Ascending aorta (tissue), 2 donors: ENCODE data around the gene MRRF. TPM values are rescaled to one million over a fixed set of nuclear protein-coding genes. Genes with fewer than 3 reads are reported as not detected.
A peak's percentile ranks its signal among the peaks of the same experiment; 100 is the strongest.

Source experiments
- DNase-seq, 2 donors: peaks; one replicate each; pipeline ENCODE4 v3.0.0-alpha.2; 2019; ENCODE audit warnings: low spot score in 2 of 2
- H3K27ac ChIP-seq, 2 donors: fragments of 200-600 bp; sonication (generic); one replicate each; pipeline ENCODE4 v1.5.1; 2016 to 2017; ENCODE audit warnings: mild to moderate bottlenecking in 1 of 2
- H3K27me3 ChIP-seq: fragments of 200-600 bp; sonication (generic); one replicate; pipeline ENCODE4 v1.5.1; 2017
- H3K36me3 ChIP-seq, 2 donors: fragments of 200-600 bp; sonication (generic); one replicate each; pipeline ENCODE4 v1.5.1; 2016
- H3K4me1 ChIP-seq, 2 donors: fragments of 200-600 bp; sonication (generic); one replicate each; pipeline ENCODE4 v1.5.1; 2016 to 2017; ENCODE audit warnings: mild to moderate bottlenecking in 1 of 2
- H3K4me3 ChIP-seq, 2 donors: fragments of 200-600 bp; sonication (generic); one replicate each; pipeline ENCODE4 v1.5.1; 2016 to 2017; ENCODE audit warnings: mild to moderate bottlenecking in 1 of 2
- H3K9me3 ChIP-seq, 2 donors: fragments of 200-600 bp; sonication (generic); one replicate each; pipeline ENCODE4 v1.5.1; 2016
- intact Hi-C: fragments of 100-400 bp; cut with DNase I; formaldehyde crosslinking; loops from one replicate; pipeline ENCODE4 v1.15.1; 2023
- total RNA-seq: library from RNA; depleted of rRNA; stranded (reverse); fragments of >200 nt; gene quantifications from one replicate; pipeline ENCODE4 v1.1.0, GENCODE V29; 2016
- TF ChIP-seq, protein P1 (sequence below), 3 experiments: fragments of 200-600 bp in 2 of 3; fragments of 450-650 bp in 1 of 3; sonication (generic) in 2 of 3; IDR thresholded peaks; one replicate each; pipeline ENCODE4 v1.5.1; 2016 to 2019; ENCODE audit warnings: antibody characterized with exemption in 3 of 3, mild to moderate bottlenecking in 1 of 3, moderate library complexity in 1 of 3

MRRF gene
- total RNA-seq, 1 donor from 2014 or later = 16.1 TPM

DNA sequence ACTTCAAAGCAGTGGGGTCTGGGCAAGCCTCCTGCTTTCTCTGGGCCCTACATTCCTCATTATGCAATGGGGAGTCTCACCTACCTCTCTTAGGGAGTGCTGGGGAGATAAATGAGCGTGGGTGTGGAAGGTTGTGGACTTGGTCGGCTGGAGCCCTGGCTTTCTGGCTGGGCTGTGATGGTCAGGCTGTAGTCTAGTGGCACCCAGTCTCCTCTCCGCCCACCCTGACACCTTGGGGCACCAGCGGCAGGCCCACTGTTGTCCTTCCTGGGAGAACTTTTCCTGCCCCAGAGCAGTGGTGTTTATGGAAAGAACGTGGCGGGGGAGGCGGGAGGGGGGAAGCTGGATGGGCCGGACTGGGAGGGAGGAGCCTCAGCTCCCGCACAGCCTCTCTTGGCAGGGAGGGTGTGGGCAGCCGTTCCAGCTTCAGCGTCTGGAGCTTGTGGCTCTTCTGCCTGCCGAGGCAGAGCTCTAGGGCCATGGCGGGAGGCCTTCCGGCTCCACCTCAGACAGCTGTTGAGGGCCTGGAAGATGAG lies 110.3 kb downstream of the MRRF start:
- no peaks in the 10 kb centered on the region for H3K36me3 ChIP-seq
- no peaks in the 10 kb centered on the region for H3K27me3 ChIP-seq
- no peaks in the 10 kb centered on the region for H3K9me3 ChIP-seq
- no peak overlapping the region for H3K27ac ChIP-seq
- intact Hi-C loops = no loop called here
- H3K4me3 ChIP-seq = peak overlapping the region in 1 of 2 donors; percentile 6
- DNase-seq = peak in 1 of 2 donors; percentile 76
- H3K4me1 ChIP-seq = peaks cover 6 to 7% of the 10 kb centered on the region in 2 donors
- TF ChIP-seq, protein P1, sequence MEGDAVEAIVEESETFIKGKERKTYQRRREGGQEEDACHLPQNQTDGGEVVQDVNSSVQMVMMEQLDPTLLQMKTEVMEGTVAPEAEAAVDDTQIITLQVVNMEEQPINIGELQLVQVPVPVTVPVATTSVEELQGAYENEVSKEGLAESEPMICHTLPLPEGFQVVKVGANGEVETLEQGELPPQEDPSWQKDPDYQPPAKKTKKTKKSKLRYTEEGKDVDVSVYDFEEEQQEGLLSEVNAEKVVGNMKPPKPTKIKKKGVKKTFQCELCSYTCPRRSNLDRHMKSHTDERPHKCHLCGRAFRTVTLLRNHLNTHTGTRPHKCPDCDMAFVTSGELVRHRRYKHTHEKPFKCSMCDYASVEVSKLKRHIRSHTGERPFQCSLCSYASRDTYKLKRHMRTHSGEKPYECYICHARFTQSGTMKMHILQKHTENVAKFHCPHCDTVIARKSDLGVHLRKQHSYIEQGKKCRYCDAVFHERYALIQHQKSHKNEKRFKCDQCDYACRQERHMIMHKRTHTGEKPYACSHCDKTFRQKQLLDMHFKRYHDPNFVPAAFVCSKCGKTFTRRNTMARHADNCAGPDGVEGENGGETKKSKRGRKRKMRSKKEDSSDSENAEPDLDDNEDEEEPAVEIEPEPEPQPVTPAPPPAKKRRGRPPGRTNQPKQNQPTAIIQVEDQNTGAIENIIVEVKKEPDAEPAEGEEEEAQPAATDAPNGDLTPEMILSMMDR (IDR thresholded peaks at IDR 0.05) = no peak

- peak in 1 of 2 donors; percentile 56 for DNase-seq
- Histone ChIP-seq H3K27ac (no peak overlapping the region), H3K27me3 (no peaks in the 10 kb centered on the region), H3K4me3 (no peak overlapping the region), H3K4me1 (peaks cover 6 to 7% of the 10 kb centered on the region in 2 donors), H3K9me3 (no peaks in the 10 kb centered on the region), H3K36me3 (no peaks in the 10 kb centered on the region)
- TF ChIP-seq, protein P1 (IDR thresholded peaks at IDR 0.05) = no peak
- intact Hi-C loops = no loop called here
Measured at GRCh38 chr9:122376796-122377195, 112.1 kb downstream of the MRRF start.

GRCh38 chr9:122377241-122378164 lies 112.8 kb downstream of the MRRF start:
- TF ChIP-seq, protein P1 (IDR thresholded peaks at IDR 0.05) = no peak
- Histone ChIP-seq H3K4me1 (peaks cover 6 to 7% of the 10 kb centered on the region in 2 donors), H3K9me3 (no peaks in the 10 kb centered on the region), H3K4me3 (no peak overlapping the region), H3K27ac (no peak overlapping the region), H3K27me3 (no peaks in the 10 kb centered on the region), H3K36me3 (no peaks in the 10 kb centered on the region)
- intact Hi-C loops = no loop called here
- peak in 1 of 2 donors; percentile 55 for DNase-seq

GRCh38 chr9:122378236-122378635 lies 113.6 kb downstream of the MRRF start:
- Histone ChIP-seq H3K27ac (no peak overlapping the region), H3K4me1 (peaks cover 6 to 7% of the 10 kb centered on the region in 2 donors), H3K9me3 (no peaks in the 10 kb centered on the region), H3K27me3 (no peaks in the 10 kb centered on the region), H3K4me3 (no peak overlapping the region), H3K36me3 (no peaks in the 10 kb centered on the region)
- intact Hi-C loops = no loop called here
- peak in 1 of 2 donors; percentile 50 for DNase-seq
- TF ChIP-seq, protein P1 (IDR thresholded peaks at IDR 0.05) = no peak

- peak in 1 of 2 donors; percentile 16 for DNase-seq
- H3K27me3 ChIP-seq = no peaks in the 10 kb centered on the region
- H3K4me1 ChIP-seq = peaks cover 6 to 7% of the 10 kb centered on the region in 2 donors
- H3K9me3 ChIP-seq = no peaks in the 10 kb centered on the region
- H3K36me3 ChIP-seq = no peaks in the 10 kb centered on the region
- intact Hi-C loops = no loop called here
- TF ChIP-seq, protein P1 (IDR thresholded peaks at IDR 0.05) = no peak
- no peak overlapping the region for H3K4me3 ChIP-seq
- H3K27ac ChIP-seq = no peak overlapping the region
Measured at GRCh38 chr9:122379340-122379739, 114.7 kb downstream of the MRRF start.
